ENCODE measurements around the gene ANKZF1. TPM values are rescaled to one million over a fixed set of nuclear protein-coding genes. Genes with fewer than 3 reads are reported as not detected.

ANKZF1 gene
- total and polyA plus RNA-seq, 2 experiments from 2014 or later, result 27.8 to 31.5 TPM

DNA sequence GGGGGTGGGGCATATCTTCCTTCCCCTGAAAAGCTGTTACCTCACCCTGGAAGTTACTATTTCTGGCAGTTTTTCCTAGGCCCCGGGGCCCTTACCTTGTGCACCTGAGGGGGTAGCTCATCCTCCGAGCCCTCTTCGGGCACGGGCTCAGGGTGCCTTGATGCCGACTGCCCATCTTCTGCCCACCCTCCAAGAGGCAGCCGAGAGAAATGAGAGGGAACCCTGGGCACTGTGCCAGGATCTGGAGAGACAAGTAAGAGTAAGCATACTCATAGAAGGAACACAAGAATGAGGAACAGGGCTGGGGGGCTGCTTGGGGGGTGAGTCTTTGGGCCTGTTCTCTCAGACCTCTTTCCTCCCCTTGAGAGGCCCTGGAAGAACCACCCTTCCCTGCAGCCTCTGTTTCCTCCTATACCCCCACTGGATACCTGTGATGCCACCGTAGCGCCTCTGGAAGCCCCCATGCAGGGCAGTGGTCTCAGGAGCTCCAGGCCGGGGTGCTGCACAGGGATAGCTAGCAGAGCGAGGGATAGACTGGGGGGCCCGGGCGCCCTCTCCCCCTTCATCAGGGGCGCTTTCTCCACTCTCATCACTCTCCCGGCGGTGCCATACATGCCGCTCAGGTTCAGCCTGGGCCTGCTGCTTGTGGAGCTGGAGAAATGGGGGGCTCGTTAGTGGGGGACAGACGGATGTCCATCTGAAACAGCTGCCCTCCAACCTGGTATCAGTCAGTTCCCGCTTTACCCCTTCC is 8.8 kb upstream of the ANKZF1 start:
- no peaks in the 10 kb centered on the region for H3K9me3 ChIP-seq (ENCODE audit: low read depth)
- in situ Hi-C loops (cut with MboI), result no loop called here
- H3K4me1 ChIP-seq (ENCODE audit: insufficient read depth), result peaks cover 16% of the 10 kb centered on the region
- H3K79me2 ChIP-seq (ENCODE audit: insufficient read depth), result peaks cover 20% of the 10 kb centered on the region
- H3K27me3 ChIP-seq (replicated peaks; ENCODE audit: insufficient read depth), result no peaks in the 10 kb centered on the region
- WGBS, 2 experiments (ENCODE audit: low coverage in 1 of 2, low lambda C conversion rate in 2 of 2, missing lambda C conversion rate in 2 of 2), result 88 to 89% methylated on average over 18 to 19 of the region's 19 CpGs
- H3K4me2 ChIP-seq (ENCODE audit: unreplicated experiment), result no peak overlapping the region
- H3K9ac ChIP-seq, result no peak overlapping the region
- H4K20me1 ChIP-seq (ENCODE audit: insufficient read depth), result no peaks in the 10 kb centered on the region
- H3F3A ChIP-seq (ENCODE audit: insufficient read depth), result peaks cover 17% of the 10 kb centered on the region
- H3K4me3 ChIP-seq, result no peak overlapping the region
- H3K27ac ChIP-seq, result no peak overlapping the region
- no peak for DNase-seq
- H2AFZ ChIP-seq, result no peak overlapping the region
- H3K9me2 ChIP-seq (ENCODE audit: insufficient read depth), result no peaks in the 10 kb centered on the region
- no peak for TF ChIP-seq EZH2phosphoT487 (IDR thresholded peaks at IDR 0.05; ENCODE audit: insufficient read depth, low read depth)
- no peak for TF ChIP-seq EZH2 (IDR thresholded peaks at IDR 0.05; ENCODE audit: insufficient read depth, poor library complexity, severe bottlenecking)
- peaks cover 25% of the 10 kb centered on the region for H3K36me3 ChIP-seq (ENCODE audit: low read depth)

GRCh38 chr2:219221957-219222518 is 7.6 kb upstream of the ANKZF1 start:
- TF ChIP-seq EZH2phosphoT487 (IDR thresholded peaks at IDR 0.05; ENCODE audit: insufficient read depth, low read depth), result no peak
- no peak for TF ChIP-seq EZH2 (IDR thresholded peaks at IDR 0.05; ENCODE audit: insufficient read depth, poor library complexity, severe bottlenecking)
- DNase-seq, result no peak
- Histone ChIP-seq H3K9ac (no peak overlapping the region), H4K20me1 (ENCODE audit: insufficient read depth) (no peaks in the 10 kb centered on the region), H3K79me2 (ENCODE audit: insufficient read depth) (peaks cover 22% of the 10 kb centered on the region), H2AFZ (no peak overlapping the region), H3K4me3 (no peak overlapping the region), H3F3A (ENCODE audit: insufficient read depth) (peaks cover 17% of the 10 kb centered on the region), H3K4me1 (ENCODE audit: insufficient read depth) (peaks cover 11% of the 10 kb centered on the region), H3K4me2 (ENCODE audit: unreplicated experiment) (no peak overlapping the region), H3K36me3 (ENCODE audit: low read depth) (peaks cover 25% of the 10 kb centered on the region), H3K27me3 (replicated peaks; ENCODE audit: insufficient read depth) (no peaks in the 10 kb centered on the region), H3K27ac (no peak overlapping the region), H3K9me2 (ENCODE audit: insufficient read depth) (no peaks in the 10 kb centered on the region), H3K9me3 (ENCODE audit: low read depth) (no peaks in the 10 kb centered on the region)
- WGBS, 2 experiments (ENCODE audit: low coverage in 1 of 2, low lambda C conversion rate in 2 of 2, missing lambda C conversion rate in 2 of 2), result 90% methylated on average over 16 of the region's 16 CpGs
- in situ Hi-C loops (cut with MboI), result no loop called here

GRCh38 chr2:219223831-219224610 is 5.6 kb upstream of the ANKZF1 start:
- no peak for TF ChIP-seq EZH2phosphoT487 (IDR thresholded peaks at IDR 0.05; ENCODE audit: insufficient read depth, low read depth)
- TF ChIP-seq EZH2 (IDR thresholded peaks at IDR 0.05; ENCODE audit: insufficient read depth, poor library complexity, severe bottlenecking), result no peak
- Histone ChIP-seq H3K27me3 (replicated peaks; ENCODE audit: insufficient read depth) (no peaks in the 10 kb centered on the region), H3K4me2 (ENCODE audit: unreplicated experiment) (no peak overlapping the region), H3K4me3 (no peak overlapping the region), H4K20me1 (ENCODE audit: insufficient read depth) (no peaks in the 10 kb centered on the region), H3K9me3 (ENCODE audit: low read depth) (no peaks in the 10 kb centered on the region), H3K36me3 (ENCODE audit: low read depth) (peaks cover 25% of the 10 kb centered on the region), H2AFZ (no peak overlapping the region), H3F3A (ENCODE audit: insufficient read depth) (peaks cover 16% of the 10 kb centered on the region), H3K4me1 (ENCODE audit: insufficient read depth) (peaks cover 17% of the 10 kb centered on the region), H3K9me2 (ENCODE audit: insufficient read depth) (no peaks in the 10 kb centered on the region), H3K79me2 (ENCODE audit: insufficient read depth) (peaks cover 41% of the 10 kb centered on the region), H3K27ac (no peak overlapping the region), H3K9ac (no peak overlapping the region)
- in situ Hi-C loops (cut with MboI), result no loop called here
- 93 to 94% methylated on average over 31 of the region's 31 CpGs for WGBS, 2 experiments (ENCODE audit: low coverage in 1 of 2, low lambda C conversion rate in 2 of 2, missing lambda C conversion rate in 2 of 2)
- DNase-seq, result no peak

GRCh38 chr2:219225350-219225749 is 4.3 kb upstream of the ANKZF1 start:
- DNase-seq, result no peak
- TF ChIP-seq EZH2 (IDR thresholded peaks at IDR 0.05; ENCODE audit: insufficient read depth, poor library complexity, severe bottlenecking), result no peak
- no peak for TF ChIP-seq EZH2phosphoT487 (IDR thresholded peaks at IDR 0.05; ENCODE audit: insufficient read depth, low read depth)
- 94 to 96% methylated on average over 3 of the region's 3 CpGs for WGBS, 2 experiments (ENCODE audit: low coverage in 1 of 2, low lambda C conversion rate in 2 of 2, missing lambda C conversion rate in 2 of 2)
- no peaks in the 10 kb centered on the region for H3K9me3 ChIP-seq (ENCODE audit: low read depth)
- H3K27ac ChIP-seq, result no peak overlapping the region
- in situ Hi-C loops (cut with MboI), result no loop called here
- peaks cover 10% of the 10 kb centered on the region; the same call in 1 of the 2 replicates for H3F3A ChIP-seq (ENCODE audit: insufficient read depth)
- peaks cover 25% of the 10 kb centered on the region for H3K36me3 ChIP-seq (ENCODE audit: low read depth)
- H3K4me1 ChIP-seq (ENCODE audit: insufficient read depth), result peaks cover 12% of the 10 kb centered on the region
- no peaks in the 10 kb centered on the region for H3K27me3 ChIP-seq (replicated peaks; ENCODE audit: insufficient read depth)
- H3K4me2 ChIP-seq (ENCODE audit: unreplicated experiment), result no peak overlapping the region
- peaks cover 44% of the 10 kb centered on the region for H3K79me2 ChIP-seq (ENCODE audit: insufficient read depth)
- no peaks in the 10 kb centered on the region for H4K20me1 ChIP-seq (ENCODE audit: insufficient read depth)
- no peaks in the 10 kb centered on the region for H3K9me2 ChIP-seq (ENCODE audit: insufficient read depth)
- H3K9ac ChIP-seq, result no peak overlapping the region
- H2AFZ ChIP-seq, result no peak overlapping the region
- no peak overlapping the region for H3K4me3 ChIP-seq
